Measurements from ENCODE around the gene RND1.
"Not testable (repeated sequence)": the region's sequence is repeated elsewhere in the genome, so short reads cannot be mapped to it uniquely, and the experiment has no call there.

RND1 gene

GRCh38 chr12:48866052-48866711 lies 512 bp upstream of the RND1 start:
- no peak for DNase-seq

GRCh38 chr12:48863291-48863690 lies 2.4 kb downstream of the RND1 start:
- DNase-seq = no peak

GRCh38 chr12:48862760-48863159 lies 2.9 kb downstream of the RND1 start:
- DNase-seq = no peak

- no peak for DNase-seq
Measured at GRCh38 chr12:48861111-48861510, 4.6 kb downstream of the RND1 start.

- DNase-seq = not testable (repeated sequence)
Measured at GRCh38 chr12:48860236-48860635, 5.4 kb downstream of the RND1 start.

GRCh38 chr12:48859607-48860006 lies 6.1 kb downstream of the RND1 start:
- no peak for DNase-seq

GRCh38 chr12:48858043-48858442 lies 7.6 kb downstream of the RND1 start:
- DNase-seq = no peak

GRCh38 chr12:48857278-48857994 lies 8.2 kb downstream of the RND1 start:
- no peak for DNase-seq

- DNase-seq = no peak
Measured at GRCh38 chr12:48856379-48856778, 9.3 kb downstream of the RND1 start.

GRCh38 chr12:48854932-48855331 lies 10.7 kb downstream of the RND1 start:
- DNase-seq = not testable (repeated sequence)

- DNase-seq = no peak
Measured at GRCh38 chr12:48854488-48854887, 11.2 kb downstream of the RND1 start.

GRCh38 chr12:48852734-48853688 lies 12.7 kb downstream of the RND1 start:
- DNase-seq = peak; percentile 57 to 93 (median 80)

GRCh38 chr12:48851883-48852733 lies 13.6 kb downstream of the RND1 start, which contains the start of gene DDX23:
Gene DDX23 (minus strand): TSS chr12:48852163. CDS start chr12:48845782, 6,381 bp downstream.
- DNase-seq = peak; percentile 87 to 93 (median 91)

GRCh38 chr12:48842021-48842420 lies 23.6 kb downstream of the RND1 start:
- DNase-seq = not testable (repeated sequence)

- DNase-seq = no peak
Measured at GRCh38 chr12:48838048-48838447, 27.6 kb downstream of the RND1 start.

GRCh38 chr12:48832321-48833060 lies 33.2 kb downstream of the RND1 start:
- DNase-seq = no peak

GRCh38 chr12:48831257-48831656 lies 34.4 kb downstream of the RND1 start:
- no peak for DNase-seq

GRCh38 chr12:48828841-48829575 lies 36.7 kb downstream of the RND1 start:
- no peak for DNase-seq

- DNase-seq = no peak
Measured at GRCh38 chr12:48828293-48828692, 37.4 kb downstream of the RND1 start.

GRCh38 chr12:48827513-48828096 lies 38.1 kb downstream of the RND1 start:
- no peak for DNase-seq

Data from stimulated activated naive CD4-positive, alpha-beta T cell (primary cell).